SK-N-SH (cell line): ENCODE measurements around the gene ACAD11. TPM values are rescaled to one million over a fixed set of nuclear protein-coding genes. Genes with fewer than 3 reads are reported as not detected.
A peak's percentile ranks its signal among the peaks of the same experiment; 100 is the strongest.

ENCODE experiments used
- CTCF ChIA-PET: fragments of 300-600, 350-600 bp; formaldehyde crosslinking; extraction: SDS; loops from one replicate; lab custom pipeline; 2021; lab: Yijun Ruan, JAX
- POLR2A ChIA-PET: fragments of 350-600 bp; sonication (Branson Sonifier 250); formaldehyde crosslinking; extraction: SDS; loops from one replicate; lab custom pipeline; 2020; ENCODE audit warnings: antibody characterized with exemption, inconsistent platforms; lab: Yijun Ruan, JAX
- DNase-seq: peaks from one replicate; pipeline ENCODE4 v3.0.0; 2012
- H2AFZ ChIP-seq: fragments of 200-600 bp; sonication (generic); 2 replicates; pipeline ENCODE4 v1.8.1; 2016; ENCODE audit warnings: antibody characterized with exemption, mild to moderate bottlenecking, low read depth
- H3F3A ChIP-seq: fragments of 200-600 bp; sonication (generic); replicated peaks from 2 replicates; pipeline ENCODE3; 2016; ENCODE audit warnings: antibody characterized with exemption, mild to moderate bottlenecking; ENCODE audit not compliant: insufficient read depth
- H3K27ac ChIP-seq, 2 experiments: fragments of 200-500 bp in 1 of 2; fragments of 200-600 bp in 1 of 2; sonication (Bioruptor generic) in 1 of 2; sonication (generic), shearing (Covaris generic) in 1 of 2; 2 replicates each; pipeline versions ENCODE4 v1.5.1 to v1.6.1; 2014 to 2016; ENCODE audit warnings: low read depth in 2 of 2, inconsistent platforms in 1 of 2, low read length in 1 of 2, mild to moderate bottlenecking in 1 of 2, mixed read lengths in 1 of 2
- H3K27me3 ChIP-seq: fragments of 200-600 bp; sonication (generic), shearing (Covaris generic); 2 replicates; pipeline ENCODE4 v1.6.1; 2016; ENCODE audit warnings: mixed run types; ENCODE audit not compliant: insufficient read depth
- H3K36me3 ChIP-seq, 2 experiments: fragments of 200-500 bp in 1 of 2; fragments of 200-600 bp in 1 of 2; sonication (Bioruptor generic) in 1 of 2; sonication (generic) in 1 of 2; replicated peaks in 1 of 2; 2 replicates each; pipeline versions ENCODE3 to v1.5.1; 2014 to 2016; ENCODE audit warnings: low read length in 1 of 2, mild to moderate bottlenecking in 1 of 2; ENCODE audit not compliant: insufficient read depth in 2 of 2, control insufficient read depth in 1 of 2
- H3K4me1 ChIP-seq, 2 experiments: fragments of 200-500 bp in 1 of 2; fragments of 200-600 bp in 1 of 2; sonication (Bioruptor generic) in 1 of 2; sonication (generic), shearing (Covaris generic) in 1 of 2; 2 replicates each; pipeline versions ENCODE4 v1.5.1 to v1.6.1; 2014 to 2016; ENCODE audit warnings: low read depth in 1 of 2, low read length in 1 of 2, mixed run types in 1 of 2; ENCODE audit not compliant: insufficient read depth in 2 of 2, control insufficient read depth in 1 of 2
- H3K4me2 ChIP-seq: fragments of 200-600 bp; sonication (generic), shearing (Covaris generic); 2 replicates; pipeline ENCODE4 v1.6.1; 2017; ENCODE audit warnings: mixed run types
- H3K4me3 ChIP-seq, 2 experiments: fragments of 200-500 bp in 1 of 2; fragments of 200-600 bp in 1 of 2; sonication (Bioruptor generic) in 1 of 2; sonication (generic), shearing (Covaris generic) in 1 of 2; 2 replicates each; pipeline versions ENCODE4 v1.5.1 to v1.8.1; 2014 to 2016; ENCODE audit warnings: low read depth in 2 of 2, inconsistent platforms in 1 of 2, low read length in 1 of 2, mild to moderate bottlenecking in 1 of 2, mixed read lengths in 1 of 2, moderate library complexity in 1 of 2
- H3K79me2 ChIP-seq: fragments of 200-600 bp; sonication (generic); 2 replicates; pipeline ENCODE4 v1.8.1; 2017; ENCODE audit warnings: mild to moderate bottlenecking; ENCODE audit not compliant: insufficient read depth
- H3K9ac ChIP-seq: fragments of 200-600 bp; sonication (generic); 2 replicates; pipeline ENCODE4 v1.6.1; 2017; ENCODE audit warnings: mixed run types
- H3K9me2 ChIP-seq: fragments of 200-600 bp; sonication (generic); 2 replicates; pipeline ENCODE4 v1.6.1; 2017; ENCODE audit warnings: mixed run types
- H3K9me3 ChIP-seq: fragments of 200-600 bp; sonication (generic); 2 replicates; pipeline ENCODE4 v1.6.1; 2017; ENCODE audit warnings: mixed run types, mild to moderate bottlenecking, moderate library complexity
- H4K20me1 ChIP-seq: fragments of 200-600 bp; sonication (generic); 2 replicates; pipeline ENCODE4 v1.6.1; 2017; ENCODE audit warnings: mild to moderate bottlenecking, mixed run types; ENCODE audit not compliant: insufficient read depth
- EZH2phosphoT487 ChIP-seq: fragments of 200-600 bp; sonication (generic); IDR thresholded peaks from 2 replicates; pipeline ENCODE4 v1.6.1; 2017; ENCODE audit warnings: low read depth, mixed run types, mild to moderate bottlenecking, antibody characterized with exemption, moderate library complexity, borderline replicate concordance
- GABPA ChIP-seq: IDR thresholded peaks from 2 replicates; pipeline ENCODE4 v1.4.0; 2012; ENCODE audit warnings: low read depth, mild to moderate bottlenecking
- NFIC ChIP-seq: IDR thresholded peaks from 2 replicates; pipeline ENCODE4 v1.4.0; 2012; ENCODE audit warnings: borderline replicate concordance
- NRF1 ChIP-seq: IDR thresholded peaks from 2 replicates; pipeline ENCODE4 v1.6.1; 2012; ENCODE audit warnings: low read depth, mild to moderate bottlenecking, low read length
- PBX3 ChIP-seq: IDR thresholded peaks from 2 replicates; pipeline ENCODE4; 2012
- POLR2AphosphoS5 ChIP-seq: IDR thresholded peaks from 2 replicates; pipeline ENCODE4 v1.6.1; 2012; ENCODE audit warnings: low read depth, low read length
- SMC3 ChIP-seq: IDR thresholded peaks from 2 replicates; pipeline ENCODE4 v1.6.1; 2012; ENCODE audit warnings: low read depth, low read length, improper control_type of control experiment
- TCF12 ChIP-seq: IDR thresholded peaks from 2 replicates; pipeline ENCODE4 v1.4.0; 2012
- TEAD4 ChIP-seq: IDR thresholded peaks from 2 replicates; pipeline ENCODE4 v1.4.0; 2012; ENCODE audit warnings: mild to moderate bottlenecking, borderline replicate concordance; ENCODE audit not compliant: insufficient read depth
- YY1 ChIP-seq: IDR thresholded peaks from 2 replicates; pipeline ENCODE4 v1.4.0; 2012; ENCODE audit warnings: low read depth, mild to moderate bottlenecking
- WGBS: methylation state at CpG from one replicate; pipeline ENCODE4 v1.1.6; 2017; ENCODE audit warnings: low lambda C conversion rate; 5-methylcytosine and 5-hydroxymethylcytosine counted together
- polyA plus RNA-seq, 3 experiments: library from polyadenylated mRNA; depleted of rRNA; stranded (reverse); fragments of >200 nt; gene quantifications; 2 replicates each; pipeline ENCODE4 v1.2.3, GENCODE V29; 2012
- TF ChIP-seq, protein P1 (sequence below): IDR thresholded peaks from 2 replicates; pipeline ENCODE4 v1.4.0; 2012; ENCODE audit warnings: low read depth, borderline replicate concordance
- TF ChIP-seq, protein P2 (sequence below): IDR thresholded peaks from 2 replicates; pipeline ENCODE4 v1.4.0; 2012; ENCODE audit warnings: low read depth, borderline replicate concordance
- TF ChIP-seq, protein P3 (sequence below): IDR thresholded peaks from 2 replicates; pipeline ENCODE4 v1.6.1; 2012; ENCODE audit warnings: mild to moderate bottlenecking, low read depth, low read length, moderate library complexity
- TF ChIP-seq, protein P4 (sequence below): fragments of 150-350 bp; IDR thresholded peaks from 2 replicates; pipeline ENCODE4 v1.6.1; 2016; ENCODE audit warnings: mild to moderate bottlenecking, low read depth, low read length

The ACAD11 gene
- polyA plus RNA-seq, 1 of the 3 experiments (the other 2 are of a cell fraction), result 16.3 TPM

- TF ChIP-seq TCF12 (peak; percentile 73), GABPA (no peak), SMC3 (no peak)
Observed at GRCh38 chr3:132592216-132592615, 67.4 kb downstream of the ACAD11 start (continued).

GRCh38 chr3:132587401-132587800 lies 72.2 kb downstream of the ACAD11 start:
- no peak for DNase-seq
- H3K36me3 ChIP-seq, result peaks cover 0 to 4% of the 10 kb centered on the region in 2 experiments
- no peaks in the 10 kb centered on the region for H3F3A ChIP-seq
- no peak overlapping the region for H3K9ac ChIP-seq
- peaks cover 0 to 9% of the 10 kb centered on the region in 2 experiments; a peak in 2 of 4 replicates for H3K4me1 ChIP-seq
- H3K9me3 ChIP-seq, result no peaks in the 10 kb centered on the region
- H3K4me3 ChIP-seq, result no peak overlapping the region
- no peaks in the 10 kb centered on the region for H3K79me2 ChIP-seq
- H3K27me3 ChIP-seq, result no peaks in the 10 kb centered on the region
- TF ChIP-seq NRF1 (no peak), POLR2AphosphoS5 (no peak), NFIC (no peak), PBX3 (no peak), YY1 (no peak), TEAD4 (no peak), EZH2phosphoT487 (no peak)
- TF ChIP-seq, protein P1, sequence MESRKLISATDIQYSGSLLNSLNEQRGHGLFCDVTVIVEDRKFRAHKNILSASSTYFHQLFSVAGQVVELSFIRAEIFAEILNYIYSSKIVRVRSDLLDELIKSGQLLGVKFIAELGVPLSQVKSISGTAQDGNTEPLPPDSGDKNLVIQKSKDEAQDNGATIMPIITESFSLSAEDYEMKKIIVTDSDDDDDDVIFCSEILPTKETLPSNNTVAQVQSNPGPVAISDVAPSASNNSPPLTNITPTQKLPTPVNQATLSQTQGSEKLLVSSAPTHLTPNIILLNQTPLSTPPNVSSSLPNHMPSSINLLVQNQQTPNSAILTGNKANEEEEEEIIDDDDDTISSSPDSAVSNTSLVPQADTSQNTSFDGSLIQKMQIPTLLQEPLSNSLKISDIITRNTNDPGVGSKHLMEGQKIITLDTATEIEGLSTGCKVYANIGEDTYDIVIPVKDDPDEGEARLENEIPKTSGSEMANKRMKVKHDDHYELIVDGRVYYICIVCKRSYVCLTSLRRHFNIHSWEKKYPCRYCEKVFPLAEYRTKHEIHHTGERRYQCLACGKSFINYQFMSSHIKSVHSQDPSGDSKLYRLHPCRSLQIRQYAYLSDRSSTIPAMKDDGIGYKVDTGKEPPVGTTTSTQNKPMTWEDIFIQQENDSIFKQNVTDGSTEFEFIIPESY, result no peak
- TF ChIP-seq, protein P2, sequence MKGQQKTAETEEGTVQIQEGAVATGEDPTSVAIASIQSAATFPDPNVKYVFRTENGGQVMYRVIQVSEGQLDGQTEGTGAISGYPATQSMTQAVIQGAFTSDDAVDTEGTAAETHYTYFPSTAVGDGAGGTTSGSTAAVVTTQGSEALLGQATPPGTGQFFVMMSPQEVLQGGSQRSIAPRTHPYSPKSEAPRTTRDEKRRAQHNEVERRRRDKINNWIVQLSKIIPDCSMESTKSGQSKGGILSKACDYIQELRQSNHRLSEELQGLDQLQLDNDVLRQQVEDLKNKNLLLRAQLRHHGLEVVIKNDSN, result no peak
- TF ChIP-seq, protein P3, sequence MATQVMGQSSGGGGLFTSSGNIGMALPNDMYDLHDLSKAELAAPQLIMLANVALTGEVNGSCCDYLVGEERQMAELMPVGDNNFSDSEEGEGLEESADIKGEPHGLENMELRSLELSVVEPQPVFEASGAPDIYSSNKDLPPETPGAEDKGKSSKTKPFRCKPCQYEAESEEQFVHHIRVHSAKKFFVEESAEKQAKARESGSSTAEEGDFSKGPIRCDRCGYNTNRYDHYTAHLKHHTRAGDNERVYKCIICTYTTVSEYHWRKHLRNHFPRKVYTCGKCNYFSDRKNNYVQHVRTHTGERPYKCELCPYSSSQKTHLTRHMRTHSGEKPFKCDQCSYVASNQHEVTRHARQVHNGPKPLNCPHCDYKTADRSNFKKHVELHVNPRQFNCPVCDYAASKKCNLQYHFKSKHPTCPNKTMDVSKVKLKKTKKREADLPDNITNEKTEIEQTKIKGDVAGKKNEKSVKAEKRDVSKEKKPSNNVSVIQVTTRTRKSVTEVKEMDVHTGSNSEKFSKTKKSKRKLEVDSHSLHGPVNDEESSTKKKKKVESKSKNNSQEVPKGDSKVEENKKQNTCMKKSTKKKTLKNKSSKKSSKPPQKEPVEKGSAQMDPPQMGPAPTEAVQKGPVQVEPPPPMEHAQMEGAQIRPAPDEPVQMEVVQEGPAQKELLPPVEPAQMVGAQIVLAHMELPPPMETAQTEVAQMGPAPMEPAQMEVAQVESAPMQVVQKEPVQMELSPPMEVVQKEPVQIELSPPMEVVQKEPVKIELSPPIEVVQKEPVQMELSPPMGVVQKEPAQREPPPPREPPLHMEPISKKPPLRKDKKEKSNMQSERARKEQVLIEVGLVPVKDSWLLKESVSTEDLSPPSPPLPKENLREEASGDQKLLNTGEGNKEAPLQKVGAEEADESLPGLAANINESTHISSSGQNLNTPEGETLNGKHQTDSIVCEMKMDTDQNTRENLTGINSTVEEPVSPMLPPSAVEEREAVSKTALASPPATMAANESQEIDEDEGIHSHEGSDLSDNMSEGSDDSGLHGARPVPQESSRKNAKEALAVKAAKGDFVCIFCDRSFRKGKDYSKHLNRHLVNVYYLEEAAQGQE, result no peak
- TF ChIP-seq, protein P4, sequence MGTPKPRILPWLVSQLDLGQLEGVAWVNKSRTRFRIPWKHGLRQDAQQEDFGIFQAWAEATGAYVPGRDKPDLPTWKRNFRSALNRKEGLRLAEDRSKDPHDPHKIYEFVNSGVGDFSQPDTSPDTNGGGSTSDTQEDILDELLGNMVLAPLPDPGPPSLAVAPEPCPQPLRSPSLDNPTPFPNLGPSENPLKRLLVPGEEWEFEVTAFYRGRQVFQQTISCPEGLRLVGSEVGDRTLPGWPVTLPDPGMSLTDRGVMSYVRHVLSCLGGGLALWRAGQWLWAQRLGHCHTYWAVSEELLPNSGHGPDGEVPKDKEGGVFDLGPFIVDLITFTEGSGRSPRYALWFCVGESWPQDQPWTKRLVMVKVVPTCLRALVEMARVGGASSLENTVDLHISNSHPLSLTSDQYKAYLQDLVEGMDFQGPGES, result no peak
- H3K27ac ChIP-seq, result no peak overlapping the region
- WGBS, result 100% methylated on average over 1 of the region's 1 CpG
- ChIA-PET POLR2A (no interaction called here), CTCF (interaction anchor here (1.6 kb wide), 1 partner anchor 52 kb away, joined by 3 read pairs; no protein-coding TSS in a partner anchor)
- no peaks in the 10 kb centered on the region for H4K20me1 ChIP-seq
- no peak overlapping the region for H3K4me2 ChIP-seq
- H3K9me2 ChIP-seq, result no peaks in the 10 kb centered on the region
- no peak overlapping the region for H2AFZ ChIP-seq
